ENCODE measurements around the gene SDR9C7. TPM values are rescaled to one million over a fixed set of nuclear protein-coding genes. Genes with fewer than 3 reads are reported as not detected.

SDR9C7 gene
- total and polyA plus RNA-seq, 3 donors from 2014 or later = 0.43 to 0.46 TPM; not detected in 1

DNA sequence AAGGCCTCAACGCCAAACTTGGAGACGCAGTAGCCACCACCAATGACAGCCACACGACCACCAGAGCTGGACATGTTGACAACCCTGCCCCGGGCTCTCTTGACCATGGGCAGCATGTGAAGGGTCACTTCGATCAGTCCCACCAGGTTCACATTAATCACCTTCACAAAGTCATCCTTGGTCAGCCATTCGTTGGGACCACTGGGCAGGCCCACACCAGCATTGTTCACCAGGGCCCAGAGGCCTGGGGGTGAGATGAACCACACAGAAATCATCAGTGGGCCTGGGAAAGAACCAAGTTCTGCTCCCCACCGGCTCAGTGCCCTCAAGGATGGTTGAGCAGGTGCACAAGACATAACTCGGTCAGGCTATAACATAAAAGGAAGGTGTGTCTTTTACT, 4.0 kb downstream of the SDR9C7 start:
- no peak for DNase-seq
- Histone ChIP-seq H3K27ac (no peak overlapping the region), H3K4me1 (peaks cover 7% of the 10 kb centered on the region), H3K9me3 (no peaks in the 10 kb centered on the region), H3K27me3 (no peaks in the 10 kb centered on the region), H3K36me3 (ENCODE audit: low read depth, missing control alignments) (no peaks in the 10 kb centered on the region), H3K4me3 (no peak overlapping the region)
- TF ChIP-seq, protein P1, sequence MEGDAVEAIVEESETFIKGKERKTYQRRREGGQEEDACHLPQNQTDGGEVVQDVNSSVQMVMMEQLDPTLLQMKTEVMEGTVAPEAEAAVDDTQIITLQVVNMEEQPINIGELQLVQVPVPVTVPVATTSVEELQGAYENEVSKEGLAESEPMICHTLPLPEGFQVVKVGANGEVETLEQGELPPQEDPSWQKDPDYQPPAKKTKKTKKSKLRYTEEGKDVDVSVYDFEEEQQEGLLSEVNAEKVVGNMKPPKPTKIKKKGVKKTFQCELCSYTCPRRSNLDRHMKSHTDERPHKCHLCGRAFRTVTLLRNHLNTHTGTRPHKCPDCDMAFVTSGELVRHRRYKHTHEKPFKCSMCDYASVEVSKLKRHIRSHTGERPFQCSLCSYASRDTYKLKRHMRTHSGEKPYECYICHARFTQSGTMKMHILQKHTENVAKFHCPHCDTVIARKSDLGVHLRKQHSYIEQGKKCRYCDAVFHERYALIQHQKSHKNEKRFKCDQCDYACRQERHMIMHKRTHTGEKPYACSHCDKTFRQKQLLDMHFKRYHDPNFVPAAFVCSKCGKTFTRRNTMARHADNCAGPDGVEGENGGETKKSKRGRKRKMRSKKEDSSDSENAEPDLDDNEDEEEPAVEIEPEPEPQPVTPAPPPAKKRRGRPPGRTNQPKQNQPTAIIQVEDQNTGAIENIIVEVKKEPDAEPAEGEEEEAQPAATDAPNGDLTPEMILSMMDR (IDR thresholded peaks at IDR 0.05) = no peak
- no peak for TF ChIP-seq POLR2A (IDR thresholded peaks at IDR 0.05)
- intact Hi-C loops (cut with DNase I; ENCODE audit: low total_unique reads) = no loop called here
- WGBS, 2 donors = 96 to 100% methylated on average over 5 to 8 of the region's 8 CpGs

GRCh38 chr12:56929780-56930179, 4.4 kb downstream of the SDR9C7 start:
- Histone ChIP-seq H3K36me3 (ENCODE audit: low read depth, missing control alignments) (no peaks in the 10 kb centered on the region), H3K27me3 (no peaks in the 10 kb centered on the region), H3K9me3 (no peaks in the 10 kb centered on the region), H3K4me1 (peaks cover 7% of the 10 kb centered on the region), H3K4me3 (no peak overlapping the region), H3K27ac (no peak overlapping the region)
- WGBS, 2 donors = 92 to 97% methylated on average over 4 of the region's 4 CpGs
- intact Hi-C loops (cut with DNase I; ENCODE audit: low total_unique reads) = no loop called here
- no peak for DNase-seq
- no peak for TF ChIP-seq POLR2A (IDR thresholded peaks at IDR 0.05)
- TF ChIP-seq, protein P1 (IDR thresholded peaks at IDR 0.05) = no peak

DNA sequence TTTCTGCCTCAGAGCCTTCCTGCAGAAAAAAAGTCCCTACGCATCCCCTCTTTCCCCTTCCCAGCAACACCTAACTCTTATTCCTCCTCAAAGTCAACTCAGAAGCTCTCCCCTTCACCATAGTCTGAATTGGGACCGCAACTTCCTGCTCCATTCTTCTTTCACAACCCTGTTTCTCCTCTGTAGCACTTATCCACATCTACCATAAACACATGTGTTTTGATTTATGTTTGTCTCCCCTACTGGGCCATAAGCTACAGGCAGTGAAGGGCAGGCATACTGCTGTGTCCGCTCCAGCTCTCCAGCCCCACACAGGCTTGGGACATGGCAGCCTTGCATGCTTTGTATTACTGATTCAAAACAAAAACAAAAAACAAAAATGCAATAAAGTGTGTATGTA, 5.9 kb downstream of the SDR9C7 start:
- no peaks in the 10 kb centered on the region for H3K9me3 ChIP-seq
- no peak overlapping the region for H3K4me3 ChIP-seq
- TF ChIP-seq, protein P1 (IDR thresholded peaks at IDR 0.05) = no peak
- no peak for TF ChIP-seq POLR2A (IDR thresholded peaks at IDR 0.05)
- no peaks in the 10 kb centered on the region for H3K36me3 ChIP-seq (ENCODE audit: low read depth, missing control alignments)
- DNase-seq = no peak
- intact Hi-C loops (cut with DNase I; ENCODE audit: low total_unique reads) = no loop called here
- WGBS, 2 donors = 76 to 88% methylated on average over 3 of the region's 3 CpGs
- H3K4me1 ChIP-seq = peaks cover 7% of the 10 kb centered on the region
- H3K27me3 ChIP-seq = no peaks in the 10 kb centered on the region
- H3K27ac ChIP-seq = no peak overlapping the region

DNA sequence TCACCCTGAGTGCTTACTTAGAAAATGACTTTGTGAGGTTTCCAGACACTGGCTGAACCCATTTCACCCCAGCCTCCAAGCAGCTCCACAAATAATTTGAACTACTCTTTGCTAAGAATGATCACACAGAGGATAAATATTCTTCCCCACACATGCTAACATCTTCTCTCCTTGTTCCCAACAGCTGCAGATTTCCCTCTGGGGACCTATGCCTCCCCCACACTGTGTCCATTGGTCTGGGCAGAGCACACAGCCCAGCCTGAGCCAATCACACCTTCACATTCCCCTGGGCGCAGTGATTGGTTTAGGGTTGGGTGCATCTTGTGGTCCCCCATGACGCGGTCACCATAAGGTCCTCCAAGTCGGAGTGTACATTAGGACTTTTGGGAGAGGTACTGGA, 6.9 kb downstream of the SDR9C7 start:
- Histone ChIP-seq H3K36me3 (ENCODE audit: low read depth, missing control alignments) (no peaks in the 10 kb centered on the region), H3K27ac (no peak overlapping the region), H3K4me1 (peaks cover 7% of the 10 kb centered on the region), H3K27me3 (no peaks in the 10 kb centered on the region), H3K4me3 (no peak overlapping the region), H3K9me3 (no peaks in the 10 kb centered on the region)
- DNase-seq = no peak
- 86 to 90% methylated on average over 2 to 4 of the region's 4 CpGs for WGBS, 2 donors
- TF ChIP-seq, protein P1 (IDR thresholded peaks at IDR 0.05) = no peak
- TF ChIP-seq POLR2A (IDR thresholded peaks at IDR 0.05) = no peak
- intact Hi-C loops (cut with DNase I; ENCODE audit: low total_unique reads) = no loop called here

- Histone ChIP-seq H3K4me3 (no peak overlapping the region), H3K27me3 (no peaks in the 10 kb centered on the region)
- 65 to 70% methylated on average over 1 of the region's 1 CpG for WGBS, 2 donors
Observed at GRCh38 chr12:56922031-56922430, 12.2 kb downstream of the SDR9C7 start.

More at GRCh38 chr12:56922031-56922430, 12.2 kb downstream of the SDR9C7 start:
- peak; percentile 81 for DNase-seq
- Histone ChIP-seq H3K27ac (peak overlapping the region in 1 of 2 donors; percentile 12), H3K4me1 (no peaks in the 10 kb centered on the region), H3K9me3 (no peaks in the 10 kb centered on the region), H3K36me3 (ENCODE audit: low read depth, missing control alignments) (no peaks in the 10 kb centered on the region)
- no peak for TF ChIP-seq POLR2A (IDR thresholded peaks at IDR 0.05)
- TF ChIP-seq, protein P1 (IDR thresholded peaks at IDR 0.05) = no peak
- intact Hi-C loops (cut with DNase I; ENCODE audit: low total_unique reads) = no loop called here
